Immature natural killer cell (primary cell): Measurements from ENCODE around the gene ITPK1. TPM values are rescaled to one million over a fixed set of nuclear protein-coding genes. Genes with fewer than 3 reads are reported as not detected.

Experiments
- DNase-seq, 3 donors: peaks; one replicate each; pipeline ENCODE4 v3.0.0; 2022; ENCODE audit warnings: mixed read lengths in 1 of 3
- H3K27ac Mint-ChIP-seq, 6 donors: one replicate each; pipeline ENCODE4 v1.8.0; 2020; ENCODE audit warnings: mixed read lengths in 6 of 6, mild to moderate bottlenecking in 5 of 6, inconsistent platforms in 4 of 6, moderate library complexity in 3 of 6
- H3K27me3 Mint-ChIP-seq, 3 donors: one replicate each; pipeline ENCODE4 v1.8.0; 2020 to 2021; ENCODE audit warnings: low read depth in 3 of 3, mild to moderate bottlenecking in 3 of 3, mixed read lengths in 3 of 3, moderate library complexity in 3 of 3, inconsistent platforms in 1 of 3
- H3K36me3 Mint-ChIP-seq, 3 donors: one replicate each; pipeline ENCODE4 v1.8.0; 2020; ENCODE audit warnings: mixed read lengths in 3 of 3, inconsistent platforms in 2 of 3, mild to moderate bottlenecking in 2 of 3
- H3K4me1 Mint-ChIP-seq, 2 donors: one replicate each; pipeline ENCODE4 v1.8.0; 2020; ENCODE audit warnings: inconsistent platforms in 2 of 2, mild to moderate bottlenecking in 2 of 2, mixed read lengths in 2 of 2, moderate library complexity in 1 of 2
- H3K4me3 Mint-ChIP-seq, 5 donors: one replicate each; pipeline ENCODE4 v1.8.0; 2020; ENCODE audit warnings: mild to moderate bottlenecking in 5 of 5, mixed read lengths in 5 of 5, inconsistent platforms in 3 of 5, moderate library complexity in 3 of 5
- H3K9me3 Mint-ChIP-seq, 6 donors: one replicate each; pipeline ENCODE4 v1.8.0; 2020; ENCODE audit warnings: mild to moderate bottlenecking in 6 of 6, mixed read lengths in 6 of 6, inconsistent platforms in 4 of 6, moderate library complexity in 3 of 6
- polyA plus RNA-seq, 3 donors: library from polyadenylated mRNA; unstranded; fragments of 300-500 nt; fragmentation: Illumina TruSeq; gene quantifications; one replicate each; pipeline ENCODE4 v1.2.3, GENCODE V29; 2021

ITPK1 gene
- polyA plus RNA-seq, 3 donors from 2014 or later = 19.5 to 53.0 (median 21.7) TPM

GRCh38 chr14:93033084-93033982 is 82.4 kb downstream of the ITPK1 start:
- Mint-ChIP-seq H3K27me3 (peaks cover 0 to 9% (median 2%) of the 10 kb centered on the region in 3 donors), H3K36me3 (no peaks in the 10 kb centered on the region), H3K4me3 (peak overlapping the region in 2 of 5 donors; percentile 11 to 53), H3K4me1 (peaks cover 44 to 63% of the 10 kb centered on the region in 2 donors), H3K9me3 (no peaks in the 10 kb centered on the region), H3K27ac (peak overlapping the region; percentile 18 to 93 (median 80))
- no peak for DNase-seq

GRCh38 chr14:93032421-93032936 is 83.2 kb downstream of the ITPK1 start:
- no peak overlapping the region for H3K4me3 Mint-ChIP-seq
- peaks cover 1 to 9% (median 2%) of the 10 kb centered on the region in 3 donors for H3K27me3 Mint-ChIP-seq
- DNase-seq = no peak
- no peaks in the 10 kb centered on the region for H3K9me3 Mint-ChIP-seq
- no peaks in the 10 kb centered on the region for H3K36me3 Mint-ChIP-seq
- peaks cover 44 to 57% of the 10 kb centered on the region in 2 donors for H3K4me1 Mint-ChIP-seq
- H3K27ac Mint-ChIP-seq = peak overlapping the region in 2 of 6 donors; percentile 13 to 93

GRCh38 chr14:93031505-93032315 is 84.0 kb downstream of the ITPK1 start:
- Mint-ChIP-seq H3K27ac (peak overlapping the region in 1 of 6 donors; percentile 34), H3K4me1 (peaks cover 42 to 56% of the 10 kb centered on the region in 2 donors), H3K4me3 (no peak overlapping the region), H3K27me3 (peaks cover 1 to 9% (median 2%) of the 10 kb centered on the region in 3 donors), H3K36me3 (no peaks in the 10 kb centered on the region), H3K9me3 (no peaks in the 10 kb centered on the region)
- DNase-seq = no peak

GRCh38 chr14:93030761-93031160 is 85.0 kb downstream of the ITPK1 start:
- Mint-ChIP-seq H3K4me1 (peaks cover 37 to 51% of the 10 kb centered on the region in 2 donors), H3K9me3 (no peaks in the 10 kb centered on the region), H3K27ac (peak overlapping the region in 2 of 6 donors; percentile 24 to 55), H3K27me3 (peaks cover 0 to 6% (median 1%) of the 10 kb centered on the region in 3 donors), H3K4me3 (no peak overlapping the region), H3K36me3 (no peaks in the 10 kb centered on the region)
- no peak for DNase-seq

- Mint-ChIP-seq H3K27me3 (peaks cover 0 to 6% (median 1%) of the 10 kb centered on the region in 3 donors), H3K4me3 (no peak overlapping the region), H3K4me1 (peaks cover 34 to 53% of the 10 kb centered on the region in 2 donors), H3K27ac (peak overlapping the region in 2 of 6 donors; percentile 24 to 31), H3K36me3 (no peaks in the 10 kb centered on the region), H3K9me3 (no peaks in the 10 kb centered on the region)
- DNase-seq = no peak
These were observed 85.7 kb downstream of the ITPK1 start for GRCh38 chr14:93029911-93030508.

GRCh38 chr14:93029417-93029816 is 86.3 kb downstream of the ITPK1 start:
- peaks cover 0 to 6% (median 1%) of the 10 kb centered on the region in 3 donors for H3K27me3 Mint-ChIP-seq
- H3K9me3 Mint-ChIP-seq = no peaks in the 10 kb centered on the region
- no peak overlapping the region for H3K4me3 Mint-ChIP-seq
- peaks cover 30 to 47% of the 10 kb centered on the region in 2 donors for H3K4me1 Mint-ChIP-seq
- H3K36me3 Mint-ChIP-seq = no peaks in the 10 kb centered on the region
- no peak for DNase-seq
- H3K27ac Mint-ChIP-seq = no peak overlapping the region

- H3K27me3 Mint-ChIP-seq = peaks cover 0 to 3% (median 1%) of the 10 kb centered on the region in 3 donors
- no peaks in the 10 kb centered on the region for H3K36me3 Mint-ChIP-seq
- no peak overlapping the region for H3K4me3 Mint-ChIP-seq
- no peak for DNase-seq
- peak overlapping the region in 1 of 6 donors; percentile 12 for H3K27ac Mint-ChIP-seq
- peaks cover 23 to 42% of the 10 kb centered on the region in 2 donors for H3K4me1 Mint-ChIP-seq
- no peaks in the 10 kb centered on the region for H3K9me3 Mint-ChIP-seq
These were observed 87.0 kb downstream of the ITPK1 start for GRCh38 chr14:93028724-93029076.

- no peaks in the 10 kb centered on the region for H3K36me3 Mint-ChIP-seq
- H3K9me3 Mint-ChIP-seq = no peaks in the 10 kb centered on the region
- H3K4me1 Mint-ChIP-seq = peaks cover 17 to 42% of the 10 kb centered on the region in 2 donors
- peaks cover 0 to 3% (median 1%) of the 10 kb centered on the region in 3 donors for H3K27me3 Mint-ChIP-seq
- H3K4me3 Mint-ChIP-seq = no peak overlapping the region
- H3K27ac Mint-ChIP-seq = no peak overlapping the region
- no peak for DNase-seq
These were observed 87.7 kb downstream of the ITPK1 start for GRCh38 chr14:93027810-93028723.

- DNase-seq = no peak
- Mint-ChIP-seq H3K4me3 (no peak overlapping the region), H3K9me3 (no peaks in the 10 kb centered on the region), H3K27ac (peak overlapping the region in 1 of 6 donors; percentile 42), H3K27me3 (peaks cover 0 to 6% (median 1%) of the 10 kb centered on the region in 3 donors), H3K4me1 (peaks cover 15 to 51% of the 10 kb centered on the region in 2 donors), H3K36me3 (no peaks in the 10 kb centered on the region)
These were observed 89.4 kb downstream of the ITPK1 start for GRCh38 chr14:93026339-93026738.

GRCh38 chr14:93025055-93025454 is 90.7 kb downstream of the ITPK1 start:
- Mint-ChIP-seq H3K4me3 (no peak overlapping the region), H3K4me1 (peaks cover 19 to 50% of the 10 kb centered on the region in 2 donors), H3K9me3 (no peaks in the 10 kb centered on the region), H3K27ac (no peak overlapping the region), H3K36me3 (no peaks in the 10 kb centered on the region), H3K27me3 (peaks cover 0 to 6% (median 1%) of the 10 kb centered on the region in 3 donors)
- no peak for DNase-seq

GRCh38 chr14:93024493-93024892 is 91.2 kb downstream of the ITPK1 start:
- peak overlapping the region in 1 of 6 donors; percentile 53 for H3K27ac Mint-ChIP-seq
- H3K9me3 Mint-ChIP-seq = no peaks in the 10 kb centered on the region
- H3K4me1 Mint-ChIP-seq = peaks cover 19 to 50% of the 10 kb centered on the region in 2 donors
- no peak for DNase-seq
- no peak overlapping the region for H3K4me3 Mint-ChIP-seq
- no peaks in the 10 kb centered on the region for H3K36me3 Mint-ChIP-seq
- H3K27me3 Mint-ChIP-seq = peaks cover 0 to 5% (median 1%) of the 10 kb centered on the region in 3 donors

- no peak overlapping the region for H3K4me3 Mint-ChIP-seq
- H3K27ac Mint-ChIP-seq = peak overlapping the region in 1 of 6 donors; percentile 24
- H3K9me3 Mint-ChIP-seq = no peaks in the 10 kb centered on the region
- H3K27me3 Mint-ChIP-seq = peaks cover 0 to 5% (median 1%) of the 10 kb centered on the region in 3 donors
- H3K36me3 Mint-ChIP-seq = no peaks in the 10 kb centered on the region
- peaks cover 19 to 50% of the 10 kb centered on the region in 2 donors for H3K4me1 Mint-ChIP-seq
- no peak for DNase-seq
These were observed 91.8 kb downstream of the ITPK1 start for GRCh38 chr14:93023802-93024434.
